Measurements from ENCODE around the gene ALG14.

- TF ChIP-seq CTCF (IDR thresholded peaks at IDR 0.05) (no peak), POLR2A (IDR thresholded peaks at IDR 0.05) (no peak)
Observed at GRCh38 chr1:94963864-94964263, 108.9 kb downstream of the ALG14 start.

Data from lower leg skin (tissue), 3 donors.